GM12891 (cell line): Measurements from ENCODE around the gene GPRIN3.
"Not testable (repeated sequence)": the region's sequence is repeated elsewhere in the genome, so short reads cannot be mapped to it uniquely, and the experiment has no call there.

ENCODE experiments used
- DNase-seq: peaks from one replicate; pipeline ENCODE4 v3.0.0; 2011; ENCODE audit warnings: low spot score; ENCODE audit not compliant: insufficient read length
- FAIRE-seq: peaks from 2 replicates; lab custom pipeline; 2011; peaks lifted over from hg19 to GRCh38; lab: Jason Lieb, UNC
- PAX5 ChIP-seq: IDR thresholded peaks from 2 replicates; pipeline ENCODE4 v1.6.1; 2011; ENCODE audit warnings: low read length, moderate library complexity, mild to moderate bottlenecking; ENCODE audit not compliant: insufficient read depth, severe bottlenecking
- POLR2A ChIP-seq: IDR thresholded peaks from 2 replicates; pipeline ENCODE4 v1.6.1; 2011; ENCODE audit warnings: low read depth, low read length, control low read depth
- POLR2AphosphoS5 ChIP-seq: IDR thresholded peaks from 2 replicates; pipeline ENCODE4 v1.6.1; 2011; ENCODE audit warnings: low read depth, low read length, control low read depth
- POU2F2 ChIP-seq: IDR thresholded peaks from 2 replicates; pipeline ENCODE4 v1.6.1; 2011; ENCODE audit warnings: low read depth, mild to moderate bottlenecking, control low read depth, low read length, moderate library complexity
- SPI1 ChIP-seq: IDR thresholded peaks from 2 replicates; pipeline ENCODE4 v1.6.1; 2011; ENCODE audit warnings: low read depth, low read length, control low read depth
- TAF1 ChIP-seq: IDR thresholded peaks from 2 replicates; pipeline ENCODE4 v1.6.1; 2011; ENCODE audit warnings: low read depth, low read length, control low read depth

The GPRIN3 gene

GRCh38 chr4:89266128-89266527, 41.5 kb downstream of the GPRIN3 start:
- no peak for TF ChIP-seq POLR2A
- TF ChIP-seq TAF1, result no peak
- TF ChIP-seq POLR2AphosphoS5, result no peak
- no peak for TF ChIP-seq POU2F2
- no peak for TF ChIP-seq SPI1
- no peak for TF ChIP-seq PAX5
- no peak for FAIRE-seq
- DNase-seq, result no peak

- TF ChIP-seq TAF1 (no peak), POLR2A (no peak), SPI1 (no peak), POU2F2 (no peak)
- DNase-seq, result no peak
- no peak for FAIRE-seq
Measured at GRCh38 chr4:89263265-89263664, 44.3 kb downstream of the GPRIN3 start.

- DNase-seq, result no peak
- FAIRE-seq, result no peak
- no peak for TF ChIP-seq POU2F2
- no peak for TF ChIP-seq PAX5
- TF ChIP-seq TAF1, result no peak
- no peak for TF ChIP-seq POLR2A
- TF ChIP-seq POLR2AphosphoS5, result no peak
- no peak for TF ChIP-seq SPI1
Measured at GRCh38 chr4:89259301-89260028, 48.1 kb downstream of the GPRIN3 start.

- TF ChIP-seq POU2F2 (no peak), TAF1 (no peak), POLR2A (no peak), PAX5 (no peak)
- DNase-seq (no peak), FAIRE-seq (no peak)
Measured at GRCh38 chr4:89258506-89258905, 49.1 kb downstream of the GPRIN3 start.

- no peak for DNase-seq
- TF ChIP-seq TAF1, result no peak
- TF ChIP-seq POLR2A, result no peak
- no peak for TF ChIP-seq SPI1
- TF ChIP-seq PAX5, result no peak
- TF ChIP-seq POLR2AphosphoS5, result no peak
- no peak for TF ChIP-seq POU2F2
- no peak for FAIRE-seq
Measured at GRCh38 chr4:89257376-89257775, 50.2 kb downstream of the GPRIN3 start.

GRCh38 chr4:89256203-89256800, 51.3 kb downstream of the GPRIN3 start:
- DNase-seq (no peak), FAIRE-seq (no peak)
- no peak for TF ChIP-seq TAF1
- no peak for TF ChIP-seq POLR2A
- TF ChIP-seq POLR2AphosphoS5, result no peak
- no peak for TF ChIP-seq POU2F2
- no peak for TF ChIP-seq PAX5
- TF ChIP-seq SPI1, result no peak

GRCh38 chr4:89254847-89255246, 52.8 kb downstream of the GPRIN3 start:
- FAIRE-seq (no peak), DNase-seq (peak; percentile 16)
- TF ChIP-seq PAX5, result no peak
- TF ChIP-seq POU2F2, result no peak
- TF ChIP-seq POLR2A, result no peak
- TF ChIP-seq TAF1, result no peak
- no peak for TF ChIP-seq SPI1
- no peak for TF ChIP-seq POLR2AphosphoS5

- DNase-seq, FAIRE-seq: not testable (repeated sequence)
Measured at GRCh38 chr4:89254347-89254746, 53.3 kb downstream of the GPRIN3 start.

GRCh38 chr4:89253935-89254334, 53.7 kb downstream of the GPRIN3 start:
- DNase-seq (no peak), FAIRE-seq (no peak)
- TF ChIP-seq TAF1 (no peak), PAX5 (no peak), POLR2AphosphoS5 (no peak), POLR2A (no peak), SPI1 (no peak), POU2F2 (no peak)

- FAIRE-seq (no peak), DNase-seq (no peak)
- TF ChIP-seq SPI1 (no peak), POLR2AphosphoS5 (no peak), PAX5 (no peak), POU2F2 (no peak), TAF1 (no peak), POLR2A (no peak)
Measured at GRCh38 chr4:89253311-89253710, 54.3 kb downstream of the GPRIN3 start.
